ENCODE data around the gene CACFD1.

Gene CACFD1

GRCh38 chr9:133457748-133458147 is 2.0 kb upstream of the CACFD1 start:
- no peak overlapping the region for H3K4me3 ChIP-seq (ENCODE audit: low read length)
- DNase-seq (ENCODE audit: low read depth) = no peak
- no peak for TF ChIP-seq CTCF (IDR thresholded peaks at IDR 0.05; ENCODE audit: insufficient read depth, low read depth, low read length, missing control alignments)

GRCh38 chr9:133458643-133459312 is 1.0 kb upstream of the CACFD1 start:
- DNase-seq (ENCODE audit: low read depth) = no peak
- TF ChIP-seq CTCF (IDR thresholded peaks at IDR 0.05; ENCODE audit: insufficient read depth, low read depth, low read length, missing control alignments) = no peak
- H3K4me3 ChIP-seq (ENCODE audit: low read length) = no peak overlapping the region

DNA sequence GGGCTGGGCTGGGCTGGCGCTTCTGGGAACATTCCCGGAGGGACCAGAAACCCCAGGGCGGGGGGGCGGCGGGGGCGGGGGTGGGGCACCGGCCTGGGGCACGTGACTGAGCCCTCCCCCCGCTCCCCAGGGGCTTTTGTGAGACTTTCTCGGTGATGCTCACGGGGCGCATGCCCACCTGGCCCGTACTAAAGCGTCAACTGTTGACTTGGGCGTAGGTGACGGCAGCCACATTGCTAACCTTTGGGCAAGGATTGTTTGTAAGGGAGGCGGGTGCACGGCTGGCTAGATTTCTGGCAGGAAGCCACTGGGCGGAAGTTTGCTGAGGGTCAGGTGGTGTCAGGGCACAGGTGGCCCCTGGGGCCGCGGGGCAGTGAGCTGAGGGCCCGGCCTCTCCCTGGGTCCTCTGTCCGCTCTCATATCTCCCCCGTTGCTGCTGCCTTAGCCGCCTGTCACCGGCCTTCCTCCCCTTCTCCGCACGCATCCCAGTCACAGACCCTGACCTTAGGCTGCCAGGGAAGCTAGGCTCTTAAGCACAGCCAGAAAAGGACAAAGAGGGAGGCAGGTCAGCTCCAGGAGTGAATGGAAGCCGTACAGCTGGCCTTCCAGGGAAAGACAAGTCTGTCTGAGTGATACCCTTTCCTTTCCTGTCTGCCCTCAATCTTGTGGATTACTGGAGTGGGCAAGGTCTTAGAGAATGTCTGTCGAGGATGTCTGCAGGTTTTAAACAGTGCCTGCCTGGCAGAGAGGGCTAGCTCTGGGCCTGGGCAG is 812 bp downstream of the CACFD1 start:
- TF ChIP-seq CTCF (IDR thresholded peaks at IDR 0.05; ENCODE audit: insufficient read depth, low read depth, low read length, missing control alignments) = no peak
- peak; percentile 32 for DNase-seq (ENCODE audit: low read depth)
- peak overlapping the region; percentile 66 for H3K4me3 ChIP-seq (ENCODE audit: low read length)

- no peak overlapping the region for H3K4me3 ChIP-seq (ENCODE audit: low read length)
- no peak for TF ChIP-seq CTCF (IDR thresholded peaks at IDR 0.05; ENCODE audit: insufficient read depth, low read depth, low read length, missing control alignments)
- DNase-seq (ENCODE audit: low read depth) = no peak
Observed at GRCh38 chr9:133461975-133462374, 2.2 kb downstream of the CACFD1 start.

DNA sequence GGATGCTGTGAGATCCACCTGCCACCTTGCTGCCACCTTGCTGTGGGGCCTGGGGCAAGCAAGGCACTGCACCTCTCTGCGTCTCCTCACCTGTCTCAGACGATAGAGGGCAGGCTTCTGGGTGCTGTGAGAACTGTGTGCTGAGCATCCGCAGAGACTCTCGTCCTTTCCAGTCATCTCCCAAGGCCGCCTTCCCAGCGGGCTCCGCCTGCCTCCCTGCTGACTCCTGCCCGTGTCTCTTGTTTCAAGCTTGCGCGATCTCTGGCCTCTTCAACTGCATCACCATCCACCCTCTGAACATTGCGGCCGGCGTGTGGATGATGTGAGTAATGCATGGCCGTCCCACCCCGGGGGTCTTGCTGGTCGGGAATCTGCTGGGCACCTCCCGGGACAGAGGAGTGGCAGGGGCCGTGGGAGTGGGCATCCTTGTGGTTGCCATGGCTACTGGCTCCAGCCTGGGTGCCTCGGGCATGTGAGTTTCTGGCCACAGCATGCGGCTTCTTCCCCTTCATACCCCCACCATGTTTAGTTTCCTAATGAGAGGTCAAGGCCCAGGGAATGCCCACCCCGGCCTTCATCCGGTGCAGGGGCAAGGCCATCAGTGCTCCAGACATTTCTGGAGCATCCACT is 3.6 kb downstream of the CACFD1 start:
- H3K4me3 ChIP-seq (ENCODE audit: low read length) = no peak overlapping the region
- peak; percentile 60 for TF ChIP-seq CTCF (IDR thresholded peaks at IDR 0.05; ENCODE audit: insufficient read depth, low read depth, low read length, missing control alignments)
- DNase-seq (ENCODE audit: low read depth) = peak; percentile 59

DNA sequence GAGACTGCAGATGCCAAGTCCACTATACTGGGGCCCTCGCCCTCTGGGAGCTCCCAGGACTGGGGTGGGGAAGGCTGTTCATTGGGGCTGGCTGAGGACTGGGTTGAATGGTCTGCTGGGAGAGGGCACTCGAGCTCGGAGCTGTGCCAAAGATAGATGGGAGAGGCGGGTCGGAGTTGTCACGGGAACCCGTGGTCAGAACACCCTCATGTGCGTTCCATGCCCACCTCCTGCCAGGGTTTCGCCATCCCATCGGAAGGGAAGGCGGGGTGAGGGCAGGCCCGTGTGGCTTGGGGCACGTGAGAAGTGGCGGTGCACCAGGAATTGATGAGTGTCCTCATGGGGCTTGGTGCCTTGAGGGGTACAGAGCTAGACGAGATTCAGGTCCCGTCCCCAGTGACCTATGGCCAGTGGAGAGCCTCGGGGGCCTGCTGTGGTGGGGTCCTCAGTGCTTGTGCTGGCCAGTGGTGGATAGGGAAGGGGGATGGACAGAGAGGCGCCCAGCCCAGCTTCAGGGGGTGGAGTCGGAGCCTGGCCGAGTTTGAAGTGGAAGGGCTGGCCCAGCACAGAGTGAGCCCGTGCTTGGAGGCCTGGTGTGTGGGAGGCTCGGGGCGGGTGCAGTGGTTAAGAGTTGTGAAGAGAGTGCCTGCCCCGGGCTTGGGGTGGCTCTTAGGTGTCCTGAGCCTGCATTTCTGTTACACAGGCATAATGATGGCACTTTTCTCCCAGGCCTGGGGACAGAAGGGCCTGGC is 4.3 kb downstream of the CACFD1 start:
- no peak overlapping the region for H3K4me3 ChIP-seq (ENCODE audit: low read length)
- no peak for DNase-seq (ENCODE audit: low read depth)
- TF ChIP-seq CTCF (IDR thresholded peaks at IDR 0.05; ENCODE audit: insufficient read depth, low read depth, low read length, missing control alignments) = no peak
